HCT116 (cell line): ENCODE measurements around the gene FSD2. TPM values are rescaled to one million over a fixed set of nuclear protein-coding genes. Genes with fewer than 3 reads are reported as not detected.

ENCODE experiments used
- ATAC-seq: fragments of 200-7000 bp; cut with Tn5 transposase; 2 replicates; pipeline ENCODE4 v1.9.1; 2020; ENCODE audit warnings: mild to moderate bottlenecking, moderate library complexity
- BruUV-seq: library from RNA; stranded (reverse); fragments of 400-500 nt; replicated peaks from 2 replicates; lab custom pipeline; 2021; lab: Mats Ljungman, UMichigan
- CTCF ChIA-PET: fragments of 300-600 bp; sonication (Branson Sonifier 250); formaldehyde crosslinking; loops from one replicate; lab custom pipeline; 2021; ENCODE audit warnings: antibody characterized with exemption; lab: Charles Lee
- POLR2A ChIA-PET: fragments of 300-600, 350-600 bp; sonication (Branson Sonifier 250); formaldehyde crosslinking; loops from one replicate; lab custom pipeline; 2021; ENCODE audit warnings: antibody characterized with exemption; lab: Charles Lee
- RAD21 ChIA-PET, 2 experiments: fragments of 300-600 bp; sonication (Branson Sonifier 250); formaldehyde crosslinking; loops; one replicate each; lab custom pipeline; 2023; ENCODE audit warnings: low total read pairs in 2 of 2; ENCODE audit not compliant: uncharacterized antibody in 2 of 2, unreplicated experiment in 2 of 2, low non-redundant PET in 1 of 2; lab: Charles Lee
- DNase-seq: peaks from one replicate; pipeline ENCODE4 v3.0.0-alpha.2; 2010; ENCODE audit warnings: low read depth, low spot score
- H2AFZ ChIP-seq: fragments of 200-600 bp; shearing (Covaris generic), sonication (generic); 2 replicates; pipeline ENCODE4 v1.6.1; 2017; ENCODE audit warnings: low read depth, mixed run types, mixed read lengths, antibody characterized with exemption, low read length; ENCODE audit not compliant: poor library complexity, severe bottlenecking
- H3K27ac ChIP-seq: 2 replicates; pipeline ENCODE4 v1.5.1; 2012; ENCODE audit warnings: low read depth, low read length
- H3K27me3 ChIP-seq: fragments of 200-600 bp; sonication (generic); 2 replicates; pipeline ENCODE4 v1.6.1; 2016; ENCODE audit warnings: mixed run types, low read length, mixed read lengths; ENCODE audit not compliant: insufficient read depth
- H3K36me3 ChIP-seq, 2 experiments: fragments of 200-500 bp in 1 of 2; fragments of 200-600 bp in 1 of 2; sonication (Bioruptor generic) in 1 of 2; sonication (generic) in 1 of 2; 2 replicates each; pipeline versions ENCODE4 v1.5.1 to v1.6.1; 2014 to 2016; ENCODE audit warnings: low read length in 2 of 2, inconsistent platforms in 1 of 2, mixed read lengths in 1 of 2, mixed run types in 1 of 2; ENCODE audit not compliant: insufficient read depth in 2 of 2, control insufficient read depth in 1 of 2
- H3K4me1 ChIP-seq, 2 experiments: fragments of 200-600 bp in 1 of 2; sonication (generic) in 1 of 2; 2 replicates each; pipeline versions ENCODE4 v1.5.1 to v1.6.1; 2012 to 2017; ENCODE audit warnings: low read length in 2 of 2, inconsistent platforms in 1 of 2, mild to moderate bottlenecking in 1 of 2, mixed read lengths in 1 of 2, mixed run types in 1 of 2, moderate library complexity in 1 of 2; ENCODE audit not compliant: insufficient read depth in 2 of 2, control insufficient read depth in 1 of 2
- H3K4me2 ChIP-seq: fragments of 200-600 bp; sonication (generic); 2 replicates; pipeline ENCODE4 v1.6.1; 2017; ENCODE audit warnings: mixed run types, low read length, mixed read lengths
- H3K4me3 ChIP-seq, 2 experiments: fragments of 200-600 bp in 1 of 2; sonication (generic) in 1 of 2; replicated peaks in 1 of 2; 2 replicates each; pipeline ENCODE4 v1.5.1; 2011 to 2016; ENCODE audit warnings: low read length in 2 of 2, control low read depth in 1 of 2, low read depth in 1 of 2, mild to moderate bottlenecking in 1 of 2, mixed read lengths in 1 of 2, mixed run types in 1 of 2
- H3K79me2 ChIP-seq: fragments of 200-600 bp; sonication (generic); 2 replicates; pipeline ENCODE4 v1.6.1; 2017; ENCODE audit warnings: mild to moderate bottlenecking, mixed run types, low read length, moderate library complexity, mixed read lengths; ENCODE audit not compliant: insufficient read depth
- H3K9ac ChIP-seq: fragments of 200-600 bp; sonication (generic); 2 replicates; pipeline ENCODE4 v1.6.1; 2016; ENCODE audit warnings: low read length, mixed read lengths
- H3K9me2 ChIP-seq: fragments of 200-600 bp; sonication (generic), shearing (Covaris generic); 2 replicates; pipeline ENCODE4 v1.6.1; 2017; ENCODE audit warnings: mixed run types, mild to moderate bottlenecking, moderate library complexity; ENCODE audit not compliant: insufficient read depth
- H3K9me3 ChIP-seq, 2 experiments: fragments of 200-500 bp in 1 of 2; fragments of 200-600 bp in 1 of 2; sonication (Bioruptor generic) in 1 of 2; sonication (generic) in 1 of 2; 2 replicates each; pipeline ENCODE4 v1.6.1; 2014 to 2017; ENCODE audit warnings: low read length in 2 of 2, mixed read lengths in 2 of 2, inconsistent platforms in 1 of 2, low read depth in 1 of 2, mild to moderate bottlenecking in 1 of 2, mixed run types in 1 of 2, moderate library complexity in 1 of 2; ENCODE audit not compliant: control insufficient read depth in 1 of 2, insufficient read depth in 1 of 2
- H4K20me1 ChIP-seq: fragments of 200-600 bp; sonication (generic), shearing (Covaris generic); 2 replicates; pipeline ENCODE4 v1.6.1; 2017; ENCODE audit warnings: mixed run types, mild to moderate bottlenecking, moderate library complexity; ENCODE audit not compliant: insufficient read depth
- ATF3 ChIP-seq: IDR thresholded peaks from 2 replicates; pipeline ENCODE4 v1.6.1; 2012
- EZH2 ChIP-seq: fragments of 200-600 bp; sonication (generic); IDR thresholded peaks from 2 replicates; pipeline ENCODE4 v1.6.1; 2017; ENCODE audit warnings: antibody characterized with exemption, mixed run types
- JUND ChIP-seq: IDR thresholded peaks from 2 replicates; pipeline ENCODE4 v1.6.1; 2012
- POLR2AphosphoS5 ChIP-seq: IDR thresholded peaks from 2 replicates; pipeline ENCODE4 v1.6.1; 2011; ENCODE audit warnings: mild to moderate bottlenecking, low read depth, low read length, moderate library complexity
- TCF7L2 ChIP-seq: IDR thresholded peaks from 2 replicates; pipeline ENCODE4 v1.7.0; 2011; ENCODE audit warnings: borderline replicate concordance, inconsistent platforms; ENCODE audit not compliant: insufficient read depth, insufficient read length; ENCODE audit errors: extremely low read depth
- ZBTB33 ChIP-seq: IDR thresholded peaks from 2 replicates; pipeline ENCODE4 v1.6.1; 2011; ENCODE audit warnings: mild to moderate bottlenecking, low read length, moderate library complexity; ENCODE audit not compliant: insufficient replicate concordance; ENCODE audit errors: extremely low read depth
- intact Hi-C: fragments of 100-400 bp; cut with micrococcal nuclease; formaldehyde crosslinking; loops from 2 replicates; pipeline ENCODE4 v1.10.0; 2022
- total RNA-seq: library from RNA; stranded (reverse); gene quantifications from one replicate; pipeline ENCODE4 v1.2.1, GENCODE V29; 2021; ENCODE audit not compliant: unreplicated experiment

The FSD2 gene
- total RNA-seq, 1 experiment from 2014 or later = not detected

GRCh38 chr15:82742134-82742533 lies 63.7 kb downstream of the FSD2 start (continued):
- TF ChIP-seq ATF3 = no peak
- no peak for TF ChIP-seq POLR2AphosphoS5
- TF ChIP-seq EZH2 = no peak

GRCh38 chr15:82739086-82739485 lies 66.8 kb downstream of the FSD2 start:
- DNase-seq = no peak
- CTCF ChIA-PET = no interaction called here

More at GRCh38 chr15:82739086-82739485, 66.8 kb downstream of the FSD2 start:
- no TSS peak for BruUV-seq
- no peak for ATAC-seq
- no peaks in the 10 kb centered on the region for H3K9me3 ChIP-seq
- intact Hi-C loops = no loop called here
- H3K79me2 ChIP-seq = no peaks in the 10 kb centered on the region
- no peak overlapping the region for H3K4me3 ChIP-seq
- ChIA-PET RAD21 (no interaction called here), POLR2A (interaction anchor here (1.3 kb wide), 1 partner anchor 11 kb away, joined by 6 read pairs; no protein-coding TSS in a partner anchor)
- TF ChIP-seq ZBTB33 = no peak
- no peak for TF ChIP-seq JUND
- no peak for TF ChIP-seq ATF3
- TF ChIP-seq TCF7L2 = no peak
- no peaks in the 10 kb centered on the region for H4K20me1 ChIP-seq
- no peaks in the 10 kb centered on the region for H3K36me3 ChIP-seq
- no peaks in the 10 kb centered on the region for H3K27me3 ChIP-seq
- H3K27ac ChIP-seq = no peak overlapping the region
- peaks cover 6 to 13% of the 10 kb centered on the region in 2 experiments; a peak in 2 of 4 replicates for H3K4me1 ChIP-seq
- peak overlapping the region; percentile 3; the same call in 1 of the 2 replicates for H3K4me2 ChIP-seq
- no peak overlapping the region for H2AFZ ChIP-seq
- no peaks in the 10 kb centered on the region for H3K9me2 ChIP-seq
- H3K9ac ChIP-seq = no peak overlapping the region
